Pulmonary artery endothelial cell (primary cell): ENCODE measurements around the gene SNRNP25. TPM values are rescaled to one million over a fixed set of nuclear protein-coding genes. Genes with fewer than 3 reads are reported as not detected.

Experiments
- DNase-seq: peaks from one replicate; pipeline ENCODE4 v3.0.0-alpha.2; 2011; ENCODE audit warnings: low read depth, low spot score
- total RNA-seq: library from RNA; depleted of rRNA; stranded (reverse); fragments of >200 nt; gene quantifications from 2 replicates; pipeline ENCODE4 v1.2.3, GENCODE V29; 2014

SNRNP25 gene
- total RNA-seq, 1 donor from 2014 or later = 29.2 TPM

GRCh38 chr16:77273-77806 lies 23.7 kb downstream of the SNRNP25 start:
- DNase-seq = no peak

GRCh38 chr16:77807-78443 lies 24.3 kb downstream of the SNRNP25 start, which contains the start of gene MPG:
TSS of gene MPG (plus strand) at chr16:78225. CDS start at chr16:78310, 85 bp downstream.
- DNase-seq = no peak

GRCh38 chr16:78444-79150 lies 25.0 kb downstream of the SNRNP25 start:
- no peak for DNase-seq

- no peak for DNase-seq
Observed at GRCh38 chr16:79151-80054, 25.8 kb downstream of the SNRNP25 start.

- no peak for DNase-seq
Observed at GRCh38 chr16:83060-83603, 29.5 kb downstream of the SNRNP25 start.

DNA sequence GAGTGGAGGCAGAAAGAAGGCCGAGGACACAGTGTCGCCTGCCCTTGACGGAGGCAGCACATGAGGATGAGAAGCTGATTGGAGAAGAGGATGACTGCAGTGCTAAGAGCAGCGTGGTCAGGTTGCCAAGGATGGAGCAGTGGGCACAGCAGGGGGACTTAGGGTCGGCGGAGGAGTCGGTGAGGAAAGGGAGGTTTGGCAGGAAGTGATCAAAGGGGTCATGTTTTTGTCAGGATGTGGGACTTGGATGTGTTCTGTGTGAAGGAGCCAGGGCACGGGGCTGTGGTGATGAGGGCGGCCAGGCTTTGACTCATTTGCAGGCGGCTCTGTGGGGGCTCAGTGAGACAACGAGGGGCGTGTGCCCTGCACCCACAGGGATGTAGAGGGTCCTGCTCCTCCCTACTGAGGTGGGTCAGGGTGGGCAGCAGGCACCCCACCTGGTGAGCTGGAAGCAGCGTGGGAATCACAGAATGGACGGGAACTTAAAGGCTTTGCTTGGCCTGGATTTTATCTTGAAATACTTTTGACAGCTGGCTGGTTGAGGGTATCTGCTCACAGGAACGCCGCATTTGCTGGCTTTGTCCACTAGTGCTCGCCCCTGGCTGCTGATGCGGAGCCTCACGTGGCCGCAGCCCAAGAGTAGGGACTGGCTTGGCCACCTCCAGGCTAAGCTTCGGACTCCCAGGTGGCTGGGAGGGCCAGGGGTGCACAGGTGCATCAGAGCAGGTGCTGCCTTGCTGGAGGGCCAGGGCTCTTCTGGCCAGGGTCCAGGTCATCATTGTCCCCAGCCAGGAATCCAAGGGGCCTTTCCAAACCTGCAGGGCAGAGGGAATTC lies 30.4 kb downstream of the SNRNP25 start:
- no peak for DNase-seq

DNA sequence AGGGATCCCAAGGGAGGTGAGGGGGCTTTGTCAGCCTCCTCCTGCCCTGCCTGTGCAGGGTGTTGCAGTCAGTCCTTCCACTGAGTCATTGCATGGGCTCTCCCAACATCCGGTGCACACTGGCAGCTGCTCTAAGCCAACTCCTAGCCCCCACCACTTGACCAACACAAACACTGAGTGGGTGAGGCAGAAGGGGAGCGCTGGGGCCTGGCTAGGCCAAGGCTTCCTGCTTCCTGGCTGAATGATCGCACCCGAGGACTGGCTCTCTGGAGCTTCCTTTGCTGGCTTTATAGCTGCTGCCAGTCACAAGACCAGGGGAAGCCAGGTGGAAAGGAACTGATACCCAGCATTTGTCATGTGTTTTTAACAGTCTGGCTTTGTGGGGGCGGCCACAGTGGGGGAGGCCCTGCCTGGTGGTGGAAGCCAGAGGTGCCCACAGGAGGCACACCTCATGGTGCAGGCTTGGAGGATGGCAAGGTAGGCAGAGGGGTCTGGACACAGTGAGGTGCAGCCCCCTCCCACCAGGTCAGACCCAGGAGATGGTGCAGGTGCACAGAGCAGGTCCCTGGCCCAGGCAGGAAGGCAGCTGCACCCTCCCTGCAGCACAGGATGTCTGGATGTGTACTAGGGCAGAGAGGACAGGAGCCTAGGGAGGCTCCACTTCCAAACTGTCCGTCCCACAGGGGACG lies 31.2 kb downstream of the SNRNP25 start:
- DNase-seq = peak; percentile 91

DNA sequence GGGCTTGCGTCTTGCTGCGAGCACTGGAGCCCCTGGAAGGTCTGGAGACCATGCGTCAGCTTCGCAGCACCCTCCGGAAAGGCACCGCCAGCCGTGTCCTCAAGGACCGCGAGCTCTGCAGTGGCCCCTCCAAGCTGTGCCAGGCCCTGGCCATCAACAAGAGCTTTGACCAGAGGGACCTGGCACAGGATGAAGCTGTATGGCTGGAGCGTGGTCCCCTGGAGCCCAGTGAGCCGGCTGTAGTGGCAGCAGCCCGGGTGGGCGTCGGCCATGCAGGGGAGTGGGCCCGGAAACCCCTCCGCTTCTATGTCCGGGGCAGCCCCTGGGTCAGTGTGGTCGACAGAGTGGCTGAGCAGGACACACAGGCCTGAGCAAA lies 31.8 kb downstream of the SNRNP25 start:
- DNase-seq = no peak

GRCh38 chr16:85865-86264 lies 32.2 kb downstream of the SNRNP25 start:
- DNase-seq = no peak

DNA sequence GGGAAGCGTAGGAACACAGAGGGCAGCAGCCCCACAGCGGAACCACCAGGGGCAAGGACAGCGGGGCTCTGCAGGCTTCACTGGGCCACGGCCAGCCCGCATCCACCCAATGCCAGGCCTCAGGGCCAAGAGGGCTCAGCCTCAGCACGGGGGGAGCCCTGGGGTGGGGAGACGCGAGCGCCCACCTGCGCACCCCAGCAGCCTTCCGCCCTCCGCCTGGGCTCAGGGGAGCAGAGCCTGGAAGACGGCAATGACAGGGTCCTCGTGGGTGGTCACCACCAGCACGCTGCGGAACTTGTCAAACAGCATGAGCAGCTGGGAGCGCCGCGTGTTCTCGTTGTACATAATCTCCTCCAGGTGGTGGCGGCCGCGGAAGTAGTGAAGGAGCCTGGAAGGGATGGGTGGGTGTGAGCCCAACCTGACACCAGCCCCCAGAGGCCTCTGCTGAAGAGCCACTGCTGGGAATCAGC lies 32.9 kb downstream of the SNRNP25 start:
- no peak for DNase-seq

DNA sequence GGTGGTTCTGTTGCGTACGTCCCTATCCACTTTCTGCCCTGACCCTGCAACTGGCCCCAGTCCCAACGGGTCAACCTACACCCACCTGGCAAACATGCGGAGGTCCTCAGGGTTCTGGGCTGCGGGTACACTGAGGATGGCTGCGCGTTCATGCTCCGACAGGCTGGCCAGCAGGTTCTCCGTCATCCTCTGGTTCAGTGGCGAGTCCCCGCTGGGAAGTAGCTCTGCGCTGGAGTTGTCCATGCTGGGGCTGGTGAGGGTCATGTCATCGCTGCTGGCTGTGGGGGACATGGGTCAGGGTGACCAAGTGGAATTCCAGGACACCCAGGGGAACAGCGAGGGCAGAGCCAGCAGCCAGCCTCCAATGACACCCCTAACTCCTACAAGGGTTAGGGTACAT lies 35.0 kb downstream of the SNRNP25 start:
- no peak for DNase-seq

GRCh38 chr16:89391-90302 lies 36.0 kb downstream of the SNRNP25 start:
- DNase-seq = no peak

- no peak for DNase-seq
Observed at GRCh38 chr16:91484-91883, 37.9 kb downstream of the SNRNP25 start.

DNA sequence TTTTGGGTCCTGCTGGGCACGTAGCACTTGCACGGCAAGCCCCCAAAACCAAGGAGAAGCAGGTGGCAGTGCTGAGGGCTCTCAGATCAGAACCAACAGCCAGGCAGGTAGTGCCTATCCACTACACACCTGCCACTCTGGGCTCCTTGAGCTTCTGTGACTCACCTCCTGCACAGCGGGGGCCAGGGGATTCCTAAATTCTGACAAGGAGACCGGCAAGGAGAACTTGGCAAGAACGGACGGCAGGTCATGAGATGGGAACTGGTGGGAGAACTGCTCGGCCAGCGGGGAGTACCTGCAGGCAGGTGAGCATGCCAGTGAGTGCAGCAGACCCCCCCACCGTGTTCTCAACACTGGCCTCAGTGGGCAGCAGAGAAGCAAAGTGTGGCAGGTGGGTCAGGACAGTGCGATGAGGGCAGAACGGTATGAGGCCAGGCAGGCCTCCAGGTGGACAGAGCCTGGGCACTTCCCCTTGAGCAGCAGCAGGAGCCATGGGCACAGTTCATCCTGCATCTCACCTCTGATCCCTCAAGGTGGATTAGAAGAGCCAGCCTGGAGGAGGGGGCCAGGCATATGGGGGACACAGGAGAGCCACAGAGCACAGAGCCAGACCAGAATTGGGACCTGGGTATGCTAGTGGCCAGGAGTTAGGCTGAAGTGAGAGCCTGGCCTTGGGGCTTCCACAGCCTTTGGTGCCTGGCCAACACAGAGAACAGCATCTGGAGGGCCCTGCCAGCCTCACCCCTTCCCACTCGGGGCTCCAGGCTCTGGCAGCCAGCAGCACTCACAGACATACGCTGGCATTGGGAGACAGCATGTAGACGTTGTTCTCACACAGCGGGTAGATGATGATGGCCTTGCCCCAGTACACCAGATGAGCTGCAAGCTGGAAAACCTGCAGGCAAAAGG lies 39.1 kb downstream of the SNRNP25 start:
- no peak for DNase-seq

DNA sequence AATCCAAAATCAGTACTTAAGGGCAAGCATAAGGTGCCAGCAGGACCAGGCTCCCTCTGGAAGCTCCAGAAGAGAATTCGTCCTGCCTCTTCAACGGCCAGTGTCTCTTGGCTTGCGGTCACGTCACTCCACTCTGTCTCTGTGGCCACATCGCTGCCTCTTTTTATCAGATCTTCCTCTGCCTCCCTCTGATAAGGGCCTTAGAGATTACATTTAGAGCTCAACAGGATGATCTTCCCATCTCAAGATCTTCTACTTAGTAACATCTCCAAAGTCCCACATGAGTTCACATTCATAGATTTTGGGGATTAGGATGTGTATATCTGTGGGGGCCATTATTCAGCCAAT lies 41.3 kb downstream of the SNRNP25 start:
- no peak for DNase-seq

DNA sequence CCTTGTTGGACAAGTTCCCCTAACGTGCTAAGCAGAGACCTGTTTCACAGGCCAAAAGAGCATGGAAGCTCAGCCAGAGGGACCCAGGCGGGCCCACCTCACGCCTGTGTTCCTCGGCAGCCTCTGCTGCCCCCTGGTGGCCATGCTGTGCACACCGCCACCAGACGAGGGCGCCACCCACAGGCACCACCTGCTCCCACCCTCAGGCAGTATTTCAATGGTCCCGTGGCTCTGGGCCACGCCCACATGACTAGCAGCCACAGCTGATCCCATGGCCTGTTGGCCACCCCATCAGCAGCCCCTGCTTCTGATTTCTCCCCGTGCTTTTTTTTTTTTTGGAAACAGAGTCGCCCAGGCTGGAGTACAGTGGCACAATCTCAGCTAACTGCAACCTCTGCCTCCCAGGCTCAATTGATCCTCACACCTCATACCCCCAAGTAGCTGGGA lies 43.3 kb downstream of the SNRNP25 start:
- DNase-seq = no peak

DNA sequence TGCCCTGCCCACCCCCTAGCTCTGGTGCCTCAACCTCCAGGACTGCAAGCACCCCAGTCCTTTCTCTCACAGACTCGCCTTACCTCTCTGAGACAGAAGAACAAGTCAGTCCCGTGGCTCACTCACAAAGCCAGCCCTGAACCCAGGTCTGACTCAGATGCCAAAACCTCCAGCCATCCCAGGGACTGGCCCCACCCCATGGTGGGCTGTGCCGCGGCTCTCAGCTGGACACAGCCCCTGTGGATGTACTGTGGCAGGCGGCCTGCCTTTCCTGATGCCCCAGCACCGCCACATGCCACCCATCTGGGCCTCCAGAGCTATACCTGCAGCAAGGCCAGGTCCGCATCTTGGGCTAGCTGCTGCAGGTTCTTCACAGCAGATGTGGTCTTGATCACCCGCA lies 44.2 kb downstream of the SNRNP25 start:
- no peak for DNase-seq

DNA sequence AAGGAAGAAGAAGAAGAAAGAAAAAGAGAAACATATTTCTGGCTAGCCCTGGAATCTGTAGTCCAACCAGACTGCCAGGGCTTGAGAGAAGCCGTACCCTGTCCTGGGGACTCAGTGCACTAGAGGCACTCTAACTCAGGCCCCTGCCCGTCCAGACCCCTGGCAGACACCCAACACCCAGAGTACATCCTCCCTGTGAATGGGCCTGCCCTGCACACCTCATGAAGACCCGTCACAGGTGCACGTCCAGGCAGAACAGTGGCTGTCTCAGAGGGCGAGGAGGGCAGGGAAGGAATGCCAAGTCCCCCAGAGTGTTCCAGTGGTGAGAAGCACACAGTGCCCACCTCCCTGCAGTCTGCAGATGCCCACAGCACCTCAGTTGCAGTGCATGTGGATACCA lies 47.4 kb downstream of the SNRNP25 start:
- DNase-seq = no peak
